NCI-H2227 treated with DMSO at 0.1 percent for 48 hours (cell line): ENCODE measurements around the gene COL5A2.

ENCODE experiments used
- DNase-seq: peaks from one replicate; lab custom pipeline; 2025; lab: John Stamatoyannopoulos, UW

The COL5A2 gene

GRCh38 chr2:188997263-188997662 lies 182.3 kb downstream of the COL5A2 start:
- DNase-seq = no peak

GRCh38 chr2:188993247-188993646 lies 186.3 kb downstream of the COL5A2 start:
- DNase-seq = no peak

- no peak for DNase-seq
Measured at GRCh38 chr2:188986839-188987238, 192.7 kb downstream of the COL5A2 start.

- DNase-seq = no peak
Measured at GRCh38 chr2:188984680-188985079, 194.9 kb downstream of the COL5A2 start.

GRCh38 chr2:188984065-188984491 lies 195.5 kb downstream of the COL5A2 start:
- no peak for DNase-seq

GRCh38 chr2:188983427-188984064 lies 196.0 kb downstream of the COL5A2 start:
- DNase-seq = peak; percentile 12
